RWPE2 (cell line): ENCODE measurements around the gene PNPLA4.

Experiments
- ATAC-seq: fragments of 200-7000 bp; cut with Tn5 transposase; 3 replicates; pipeline ENCODE4 v1.9.1; 2021; ENCODE audit warnings: low read depth
- DNase-seq: peaks from one replicate; pipeline ENCODE4 v3.0.0-alpha.2; 2020; ENCODE audit warnings: low spot score
- H3K27ac ChIP-seq: fragments of 450-650 bp; 2 replicates; pipeline ENCODE4 v1.5.1; 2017; ENCODE audit warnings: mild to moderate bottlenecking; ENCODE audit not compliant: poor library complexity, severe bottlenecking
- H3K27me3 ChIP-seq: fragments of 250-450 bp; sonication (Bioruptor Pico); 2 replicates; pipeline ENCODE4 v1.5.1; 2021; ENCODE audit warnings: mild to moderate bottlenecking, moderate library complexity; ENCODE audit not compliant: insufficient read depth, poor library complexity, severe bottlenecking
- H3K36me3 ChIP-seq: fragments of 250-450 bp; sonication (Bioruptor Pico); 2 replicates; pipeline ENCODE4 v1.5.1; 2020; ENCODE audit warnings: low read depth, mild to moderate bottlenecking, moderate library complexity
- H3K4me1 ChIP-seq: fragments of 250-450 bp; sonication (Bioruptor Pico); 2 replicates; pipeline ENCODE4 v1.5.1; 2021; ENCODE audit warnings: mild to moderate bottlenecking, moderate library complexity; ENCODE audit not compliant: insufficient read depth, poor library complexity, severe bottlenecking
- H3K4me3 ChIP-seq: fragments of 250-450 bp; sonication (Bioruptor Pico); 2 replicates; pipeline ENCODE4 v1.5.1; 2021; ENCODE audit warnings: mild to moderate bottlenecking, moderate library complexity; ENCODE audit not compliant: severe bottlenecking
- H3K9me3 ChIP-seq: fragments of 250-450 bp; sonication (Bioruptor Pico); 2 replicates; pipeline ENCODE4 v1.5.1; 2021; ENCODE audit warnings: mild to moderate bottlenecking, moderate library complexity; ENCODE audit not compliant: severe bottlenecking
- TF ChIP-seq, protein P1 (sequence below): fragments of 450-650 bp; IDR thresholded peaks from one replicate; pipeline ENCODE4 v1.5.1; 2017; ENCODE audit warnings: mild to moderate bottlenecking, moderate library complexity; ENCODE audit not compliant: poor library complexity, severe bottlenecking

Gene PNPLA4

GRCh38 chrX:7943600-7944245, 16.5 kb upstream of the PNPLA4 start:
- no peaks in the 10 kb centered on the region for H3K36me3 ChIP-seq
- no peak overlapping the region for H3K27ac ChIP-seq
- no peak overlapping the region for H3K4me3 ChIP-seq
- H3K4me1 ChIP-seq, result peaks cover 3% of the 10 kb centered on the region
- no peaks in the 10 kb centered on the region for H3K9me3 ChIP-seq
- TF ChIP-seq, protein P1, sequence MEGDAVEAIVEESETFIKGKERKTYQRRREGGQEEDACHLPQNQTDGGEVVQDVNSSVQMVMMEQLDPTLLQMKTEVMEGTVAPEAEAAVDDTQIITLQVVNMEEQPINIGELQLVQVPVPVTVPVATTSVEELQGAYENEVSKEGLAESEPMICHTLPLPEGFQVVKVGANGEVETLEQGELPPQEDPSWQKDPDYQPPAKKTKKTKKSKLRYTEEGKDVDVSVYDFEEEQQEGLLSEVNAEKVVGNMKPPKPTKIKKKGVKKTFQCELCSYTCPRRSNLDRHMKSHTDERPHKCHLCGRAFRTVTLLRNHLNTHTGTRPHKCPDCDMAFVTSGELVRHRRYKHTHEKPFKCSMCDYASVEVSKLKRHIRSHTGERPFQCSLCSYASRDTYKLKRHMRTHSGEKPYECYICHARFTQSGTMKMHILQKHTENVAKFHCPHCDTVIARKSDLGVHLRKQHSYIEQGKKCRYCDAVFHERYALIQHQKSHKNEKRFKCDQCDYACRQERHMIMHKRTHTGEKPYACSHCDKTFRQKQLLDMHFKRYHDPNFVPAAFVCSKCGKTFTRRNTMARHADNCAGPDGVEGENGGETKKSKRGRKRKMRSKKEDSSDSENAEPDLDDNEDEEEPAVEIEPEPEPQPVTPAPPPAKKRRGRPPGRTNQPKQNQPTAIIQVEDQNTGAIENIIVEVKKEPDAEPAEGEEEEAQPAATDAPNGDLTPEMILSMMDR, result no peak
- H3K27me3 ChIP-seq, result no peaks in the 10 kb centered on the region
- DNase-seq (no peak), ATAC-seq (peak; percentile 58)

DNA sequence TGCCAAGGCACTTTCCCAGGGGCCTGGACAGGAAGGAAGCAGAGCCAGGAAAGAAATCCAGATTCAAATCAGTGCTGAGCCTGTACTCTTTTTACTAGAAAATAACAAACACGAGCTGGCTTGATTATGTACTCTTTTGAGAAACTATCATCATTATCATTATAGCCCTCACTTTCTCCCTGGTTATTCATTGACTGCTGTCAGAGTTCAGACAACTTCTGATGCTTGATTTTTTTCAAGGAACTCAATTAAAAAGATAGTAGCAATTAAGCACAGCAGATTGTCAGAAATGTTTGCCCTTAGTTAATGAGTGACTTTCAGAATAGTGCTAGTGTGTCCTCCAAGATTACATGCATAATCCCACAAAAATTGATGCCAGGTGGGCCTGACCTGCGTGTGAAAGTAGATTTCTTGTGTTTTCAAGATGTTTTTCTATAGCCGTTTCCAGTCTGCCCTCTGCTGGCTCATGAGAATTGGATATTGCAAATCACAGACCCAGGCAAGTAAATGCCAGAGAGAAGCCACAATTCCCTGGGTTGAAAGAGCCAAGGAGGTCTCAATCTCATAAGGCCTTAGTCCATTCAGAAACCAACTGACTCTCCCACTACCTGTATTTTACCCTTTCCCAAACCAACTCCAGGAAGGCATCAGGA, 14.3 kb upstream of the PNPLA4 start:
- no peak overlapping the region for H3K27ac ChIP-seq
- no peaks in the 10 kb centered on the region for H3K9me3 ChIP-seq
- peaks cover 3% of the 10 kb centered on the region for H3K4me1 ChIP-seq
- H3K36me3 ChIP-seq, result no peaks in the 10 kb centered on the region
- H3K4me3 ChIP-seq, result no peak overlapping the region
- H3K27me3 ChIP-seq, result no peaks in the 10 kb centered on the region
- TF ChIP-seq, protein P1, result peak; percentile 53
- 0 out of 3 replicates have a peak, but pooled peaks have one; percentile 19 for ATAC-seq
- no peak for DNase-seq

DNA sequence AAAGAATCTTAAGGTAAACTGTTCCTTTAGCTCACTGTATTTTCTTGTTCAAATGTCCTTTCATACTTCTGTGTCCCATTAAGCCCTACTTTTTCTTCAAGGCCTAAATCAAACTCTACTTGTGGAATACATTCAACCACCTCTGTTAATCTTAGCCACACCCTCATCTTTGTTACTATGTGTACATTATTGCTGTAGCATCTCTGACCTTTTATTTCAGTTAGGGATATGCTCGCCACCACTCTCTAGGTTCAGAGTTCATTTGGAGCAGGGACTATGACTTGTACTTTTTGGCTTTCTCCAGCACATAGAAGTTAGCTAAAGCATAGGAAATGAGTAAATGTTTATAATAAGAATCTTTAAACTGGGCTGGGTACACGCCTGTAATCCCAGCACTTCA, 6.8 kb upstream of the PNPLA4 start:
- H3K27me3 ChIP-seq, result no peaks in the 10 kb centered on the region
- H3K9me3 ChIP-seq, result no peaks in the 10 kb centered on the region
- ATAC-seq (no peak), DNase-seq (no peak)
- H3K4me3 ChIP-seq, result no peak overlapping the region
- H3K27ac ChIP-seq, result no peak overlapping the region
- H3K36me3 ChIP-seq, result no peaks in the 10 kb centered on the region
- TF ChIP-seq, protein P1, result no peak
- no peaks in the 10 kb centered on the region for H3K4me1 ChIP-seq

DNA sequence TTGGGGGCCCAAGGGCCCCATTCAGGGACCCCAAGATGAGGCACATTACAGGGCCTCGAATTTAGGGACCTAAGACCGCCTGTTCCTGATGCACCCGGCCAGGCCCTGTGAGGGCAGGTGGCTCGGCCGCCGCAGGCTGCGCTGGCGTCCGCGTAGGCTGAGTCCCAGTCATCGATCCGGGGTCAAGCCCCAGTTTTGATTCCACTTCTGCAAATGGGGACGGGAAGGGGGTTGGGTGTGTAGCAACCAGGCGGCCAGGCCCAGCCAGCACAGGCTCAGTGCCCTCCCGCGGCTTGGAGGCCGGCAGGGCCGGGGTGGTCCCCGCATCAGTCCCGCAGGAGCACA, 327 bp downstream of the PNPLA4 start:
- TF ChIP-seq, protein P1, result no peak
- Histone ChIP-seq H3K9me3 (no peaks in the 10 kb centered on the region), H3K36me3 (peaks cover 14% of the 10 kb centered on the region), H3K27me3 (no peaks in the 10 kb centered on the region), H3K4me3 (peak overlapping the region; percentile 59), H3K4me1 (no peaks in the 10 kb centered on the region), H3K27ac (peak overlapping the region; percentile 58)
- DNase-seq (no peak), ATAC-seq (peak; percentile 64; the same call in 2 of the 3 replicates)

DNA sequence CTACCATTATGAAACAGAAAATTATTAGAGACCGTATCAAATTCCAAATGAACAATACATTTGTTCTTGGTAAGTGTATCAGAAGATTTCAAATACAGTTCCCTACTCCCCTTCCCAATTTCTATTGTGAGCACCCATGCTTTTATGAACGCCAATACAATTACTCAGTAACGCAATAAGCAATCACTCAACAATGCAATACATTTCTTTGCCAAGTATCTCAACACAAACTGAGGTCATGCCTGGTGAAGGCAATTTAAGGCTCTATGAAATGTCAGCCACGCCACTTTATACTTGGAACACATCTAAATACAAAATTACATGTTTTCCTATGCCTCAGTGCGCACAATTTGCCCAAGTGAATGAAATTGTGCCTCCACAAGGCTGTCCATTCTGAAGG, 712 bp downstream of the PNPLA4 start:
- Histone ChIP-seq H3K36me3 (peaks cover 14% of the 10 kb centered on the region), H3K27me3 (no peaks in the 10 kb centered on the region), H3K4me1 (no peaks in the 10 kb centered on the region), H3K4me3 (peak overlapping the region; percentile 59), H3K27ac (peak overlapping the region; percentile 58), H3K9me3 (no peaks in the 10 kb centered on the region)
- DNase-seq (no peak), ATAC-seq (no peak)
- TF ChIP-seq, protein P1, result no peak
